Hematopoietic multipotent progenitor cell (in vitro differentiated cells): ENCODE data around the gene ZSCAN25. TPM values are rescaled to one million over a fixed set of nuclear protein-coding genes. Genes with fewer than 3 reads are reported as not detected.
"Not testable (repeated sequence)": the region's sequence is repeated elsewhere in the genome, so short reads cannot be mapped to it uniquely, and the experiment has no call there.

Experiments
- DNase-seq, 3 donors: peaks; one replicate each; pipeline ENCODE4 v3.0.0-alpha.2; 2011 to 2015; ENCODE audit warnings: low read depth in 2 of 3, low spot score in 2 of 3
- total RNA-seq: library from RNA; depleted of rRNA; stranded (reverse); fragments of >200 nt; gene quantifications from one replicate; pipeline ENCODE4 v1.2.3, GENCODE V29; 2012

The ZSCAN25 gene
- total RNA-seq, 1 donor = 17.5 TPM

DNA sequence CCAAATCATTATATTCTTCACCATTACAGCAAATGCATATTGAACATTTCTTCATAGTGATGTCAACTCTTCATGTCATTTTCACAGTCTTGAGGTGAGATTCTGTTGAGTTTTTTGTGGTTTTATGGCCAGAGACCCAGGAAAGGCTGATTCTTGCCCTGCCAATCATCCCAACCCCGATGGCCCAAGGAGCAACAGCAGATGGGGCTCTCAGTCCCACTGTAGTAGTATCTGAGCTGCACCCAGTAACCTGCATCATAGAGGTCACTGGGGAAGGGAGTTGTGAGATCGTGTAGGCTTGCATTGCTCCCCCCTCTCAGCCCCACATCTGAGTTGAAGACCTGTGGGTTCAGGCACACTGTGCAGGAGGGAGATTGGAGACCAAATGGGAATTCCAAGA lies 26.7 kb downstream of the ZSCAN25 start:
- no peak for DNase-seq

- no peak for DNase-seq
Observed at GRCh38 chr7:99644431-99644830, 27.7 kb downstream of the ZSCAN25 start.

GRCh38 chr7:99645590-99645989 lies 28.8 kb downstream of the ZSCAN25 start:
- no peak for DNase-seq

DNA sequence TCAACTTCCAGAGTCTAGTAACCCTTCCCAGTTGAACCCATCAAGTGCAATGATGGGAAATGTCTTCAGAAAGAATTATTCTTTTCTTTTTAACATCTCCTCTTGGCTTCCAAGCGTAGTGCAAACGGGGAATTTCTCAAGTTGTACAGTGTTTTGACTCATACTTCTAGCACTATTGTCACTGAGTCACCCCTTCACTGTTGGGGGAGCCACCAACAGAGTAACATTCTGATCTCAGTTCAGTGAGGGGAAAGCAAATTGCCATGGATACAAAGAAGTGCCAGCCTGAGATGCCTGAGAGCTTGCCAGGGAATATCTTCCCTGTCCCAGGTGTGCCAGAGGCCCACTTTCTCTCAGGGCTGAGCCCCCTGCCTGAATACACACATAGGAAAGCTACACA lies 32.1 kb downstream of the ZSCAN25 start:
- no peak for DNase-seq

DNA sequence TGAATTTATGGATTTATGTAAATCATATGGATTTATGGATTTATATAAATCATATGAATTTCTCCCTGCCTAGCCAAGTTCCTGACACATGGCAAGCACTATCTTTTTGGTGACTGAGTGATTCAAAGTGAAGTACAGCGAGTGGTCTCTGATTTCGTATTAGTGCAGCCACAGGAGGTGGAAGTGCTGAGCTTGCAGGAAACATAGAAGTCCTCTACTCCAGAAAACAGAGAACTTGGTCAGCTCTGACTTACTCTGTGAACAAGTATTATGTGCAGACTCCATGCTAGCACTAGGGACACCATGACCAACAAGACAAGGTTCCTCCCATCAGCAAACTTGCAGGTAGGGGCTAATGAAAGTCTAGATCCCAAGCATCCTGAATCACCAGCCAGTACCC lies 34.5 kb downstream of the ZSCAN25 start:
- no peak for DNase-seq

DNA sequence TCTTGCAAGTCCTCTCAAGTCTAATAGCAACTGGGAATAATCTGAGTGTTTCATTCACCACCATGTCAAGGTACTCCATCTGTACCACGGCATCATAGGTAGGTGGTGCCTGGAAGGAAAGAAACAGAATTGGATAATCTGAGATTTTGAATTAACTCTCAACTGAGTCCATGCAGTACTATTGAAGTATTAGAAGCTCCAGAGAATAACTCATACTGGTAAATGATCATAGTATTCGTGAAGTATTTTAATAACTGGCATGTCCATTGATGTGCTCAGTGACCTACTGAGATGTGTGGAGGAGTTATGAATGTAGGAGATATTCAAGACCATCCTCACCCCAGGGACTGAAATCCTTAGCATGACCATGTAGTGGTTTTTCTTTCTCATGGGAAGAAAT lies 35.9 kb downstream of the ZSCAN25 start:
- no peak for DNase-seq

DNA sequence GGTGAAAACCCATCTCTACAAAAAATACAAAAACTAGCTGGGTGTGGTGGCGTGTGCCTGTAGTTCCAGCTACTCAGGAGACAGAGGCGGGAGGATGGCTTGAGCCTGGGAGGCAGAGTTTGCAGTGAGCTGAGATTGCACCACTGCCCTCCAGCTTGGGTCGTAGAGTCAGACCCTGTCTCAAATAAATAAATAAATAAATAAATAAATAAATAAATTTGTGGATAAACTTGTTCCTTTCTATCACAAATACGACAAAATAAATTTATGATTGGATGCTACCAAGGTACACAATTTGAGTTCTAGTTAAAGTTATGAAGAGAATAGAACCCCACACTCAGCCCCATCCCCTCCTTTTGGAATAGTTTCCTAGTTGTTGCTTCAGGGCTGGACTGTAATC lies 36.5 kb downstream of the ZSCAN25 start:
- not testable (repeated sequence) for DNase-seq

GRCh38 chr7:99653754-99654153 lies 37.0 kb downstream of the ZSCAN25 start:
- DNase-seq = no peak

DNA sequence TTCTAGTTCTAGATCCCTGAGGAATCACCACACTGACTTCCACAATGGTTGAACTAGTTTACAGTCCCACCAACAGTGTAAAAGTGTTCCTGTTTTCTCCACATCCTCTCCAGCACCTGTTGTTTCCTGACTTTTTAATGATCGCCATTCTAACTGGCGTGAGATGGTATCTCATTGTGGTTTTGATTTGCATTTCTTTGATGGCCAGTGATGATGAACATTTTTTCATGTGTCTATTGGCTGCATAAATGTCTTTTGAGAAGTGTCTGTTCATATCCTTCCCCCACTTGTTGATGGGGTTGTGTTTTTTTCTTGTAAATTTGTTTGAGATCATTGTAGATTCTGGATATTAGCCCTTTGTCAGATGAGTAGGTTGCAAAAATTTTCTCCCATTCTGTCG lies 37.9 kb downstream of the ZSCAN25 start:
- not testable (repeated sequence) for DNase-seq

DNA sequence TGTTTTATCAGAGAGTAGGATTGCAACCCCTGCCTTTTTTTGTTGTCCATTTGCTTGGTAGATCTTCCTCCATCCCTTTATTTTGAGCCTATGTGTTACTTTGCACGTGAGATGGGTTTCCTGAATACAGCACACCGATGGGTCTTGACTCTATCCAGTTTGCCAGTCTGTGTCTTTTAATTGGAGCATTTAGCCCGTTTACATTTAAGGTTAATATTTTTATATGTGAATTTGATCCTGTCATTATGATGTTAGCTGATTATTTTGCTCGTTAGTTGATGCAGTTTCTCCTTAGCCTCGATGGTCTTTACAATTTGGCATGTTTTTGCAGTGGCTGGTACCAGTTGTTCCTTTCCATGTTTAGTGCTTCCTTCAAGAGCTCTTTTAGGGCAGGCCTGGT lies 41.1 kb downstream of the ZSCAN25 start:
- DNase-seq = not testable (repeated sequence)

DNA sequence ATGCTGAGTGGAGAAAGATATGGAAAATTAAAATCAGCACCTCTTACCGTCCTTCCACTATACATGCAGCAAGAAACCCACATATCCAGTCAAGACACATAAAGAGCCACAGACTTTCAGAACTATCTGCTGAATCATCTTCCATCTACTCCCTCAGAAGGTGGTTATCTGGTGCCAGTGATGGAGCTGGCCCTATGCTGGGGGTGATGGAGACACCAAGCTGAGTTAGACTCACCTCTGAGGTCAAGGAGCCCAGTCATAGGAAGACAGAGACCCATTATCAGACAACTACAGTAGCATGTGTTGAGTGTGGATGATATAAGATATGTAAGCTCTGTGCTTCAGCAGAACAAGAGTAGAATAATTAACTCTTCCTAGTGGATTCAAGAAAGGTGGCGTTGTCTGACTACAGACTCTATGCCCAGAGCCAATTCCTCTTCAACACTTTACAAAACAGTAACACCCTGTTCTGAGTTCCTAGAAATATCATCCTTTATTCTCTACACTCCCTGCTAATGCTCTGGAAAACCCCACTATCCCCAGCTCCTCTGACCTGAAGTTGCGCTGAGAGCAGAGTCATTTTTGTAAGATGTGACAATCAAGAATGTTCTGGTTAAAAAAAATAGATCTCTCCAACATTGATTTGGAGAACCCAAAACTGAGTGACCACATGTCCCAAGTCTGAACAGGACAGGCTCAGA lies 48.7 kb downstream of the ZSCAN25 start:
- DNase-seq = no peak

GRCh38 chr7:99666013-99666395 lies 49.3 kb downstream of the ZSCAN25 start:
- DNase-seq = no peak

GRCh38 chr7:99667179-99667578 lies 50.4 kb downstream of the ZSCAN25 start:
- no peak for DNase-seq

- DNase-seq = no peak
Observed at GRCh38 chr7:99668541-99668940, 51.8 kb downstream of the ZSCAN25 start.

GRCh38 chr7:99669782-99670181 lies 53.0 kb downstream of the ZSCAN25 start:
- no peak for DNase-seq

DNA sequence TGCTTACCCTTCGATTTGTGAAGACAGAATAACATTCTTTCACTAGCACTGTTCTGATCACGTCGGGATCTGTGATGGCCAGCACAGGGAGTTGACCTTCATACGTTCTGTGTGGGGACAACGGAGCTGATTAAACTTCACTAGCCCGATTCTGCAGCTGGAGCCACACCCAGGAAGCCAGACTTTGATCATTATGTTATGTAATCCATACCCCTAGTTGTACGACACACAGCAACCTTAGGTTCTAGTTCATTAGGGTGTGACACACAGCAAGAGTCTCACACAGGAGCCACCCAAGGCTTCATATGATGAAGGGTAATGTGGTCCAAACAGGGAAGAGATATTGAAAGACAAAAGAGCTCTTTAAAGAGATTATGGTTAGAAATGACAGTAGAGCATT lies 55.8 kb downstream of the ZSCAN25 start:
- no peak for DNase-seq

DNA sequence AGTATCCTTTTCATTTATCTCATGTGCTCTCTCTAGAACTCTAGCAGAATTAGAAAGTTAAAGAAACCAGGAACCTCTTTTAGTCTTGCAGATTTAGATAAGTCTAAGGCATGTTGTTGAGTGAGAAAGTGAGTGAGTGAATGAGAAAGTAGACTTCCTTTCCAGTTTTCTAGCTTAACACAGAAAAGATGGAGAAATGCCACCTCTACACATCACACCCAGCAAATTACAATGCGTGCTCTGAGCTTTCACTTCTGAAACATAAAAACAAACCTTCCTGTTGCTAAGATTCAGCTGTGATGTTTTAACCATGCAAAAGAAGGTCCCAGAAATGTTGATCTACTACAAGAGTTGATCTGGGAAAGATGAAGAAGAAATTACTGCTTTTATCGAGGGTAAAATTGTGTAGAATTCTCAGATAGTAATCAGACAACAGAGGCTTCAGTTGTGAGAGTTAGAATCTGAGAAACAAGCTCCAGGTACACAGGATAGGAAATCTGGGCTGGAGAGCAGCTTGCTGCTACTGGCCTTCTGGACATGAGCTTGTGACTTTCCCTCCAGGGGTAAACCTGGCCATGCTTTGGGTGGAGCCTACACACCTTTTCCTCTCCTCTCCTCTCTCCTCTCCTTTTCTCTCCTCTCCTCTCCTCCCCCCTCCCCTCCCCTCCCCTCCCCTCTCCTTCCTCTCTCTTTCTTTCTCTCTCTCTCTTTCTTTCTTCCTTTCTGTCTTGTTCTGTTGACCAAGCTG lies 58.4 kb downstream of the ZSCAN25 start:
- DNase-seq = no peak

- no peak for DNase-seq
Observed at GRCh38 chr7:99677013-99677647, 60.4 kb downstream of the ZSCAN25 start.

GRCh38 chr7:99677648-99678045 lies 60.9 kb downstream of the ZSCAN25 start:
- no peak for DNase-seq

- DNase-seq = no peak
Observed at GRCh38 chr7:99679032-99679399, 62.3 kb downstream of the ZSCAN25 start.

DNA sequence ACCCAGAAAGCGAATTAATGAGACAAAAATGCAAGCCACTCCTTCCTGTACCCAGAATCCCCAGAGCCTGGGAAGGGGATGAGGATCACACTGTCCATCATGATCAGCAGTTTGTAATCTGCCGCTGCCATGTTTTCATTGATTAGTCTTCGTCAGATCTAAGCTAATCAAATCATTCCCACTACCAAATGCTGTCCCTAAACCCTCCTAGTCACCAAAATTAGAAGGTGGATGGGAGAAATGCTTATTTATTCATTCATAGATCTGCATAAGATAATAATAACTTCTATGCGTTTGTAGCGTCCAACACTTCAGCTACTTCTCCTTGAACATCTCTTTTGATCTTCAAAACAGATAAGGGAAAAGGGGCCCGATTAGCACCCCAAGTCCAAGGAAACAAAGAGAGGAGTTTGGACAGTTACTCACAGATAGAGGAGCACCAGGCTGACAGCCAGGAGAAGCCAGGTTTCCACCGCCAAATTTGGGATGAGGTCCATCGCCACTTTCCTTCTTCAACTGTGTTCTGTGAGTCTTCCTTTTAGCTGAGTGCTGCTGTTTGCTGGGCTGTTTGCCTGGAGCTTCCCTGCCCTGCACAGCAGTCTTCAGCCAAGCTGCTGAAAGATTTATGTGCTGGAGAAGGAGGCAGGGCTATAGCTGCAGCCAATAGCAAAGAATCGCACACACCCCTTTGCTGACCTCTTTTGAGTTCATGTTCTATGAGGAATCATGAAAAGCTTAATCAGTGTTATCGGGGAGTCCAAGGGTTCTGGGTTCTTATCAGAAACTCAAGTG lies 62.9 kb downstream of the ZSCAN25 start, which contains the start of gene CYP3A5:
CYP3A5 (minus strand) TSS at position 597 of the 792 bp plus-strand sequence; CDS start at position 497, 100 bp downstream.
- no peak for DNase-seq
